ENCODE measurements around the gene TMEM63A. TPM values are rescaled to one million over a fixed set of nuclear protein-coding genes. Genes with fewer than 3 reads are reported as not detected.

Gene TMEM63A
- total and polyA plus RNA-seq, 2 donors (not counting 3 experiments of a cell fraction or from before 2014, with no cell fraction given), result 28.7 to 41.4 TPM

- H3K4me1 ChIP-seq (ENCODE audit: control insufficient read depth, extremely low read depth, insufficient read depth, low read length), result no peaks in the 10 kb centered on the region
- H3K79me2 ChIP-seq (ENCODE audit: control insufficient read depth, insufficient read depth, low read length), result no peaks in the 10 kb centered on the region
- dilution Hi-C loops (cut with MboI; ENCODE audit: extremely low pct_ligation_motif_present, low sequenced_read_pairs), result no loop called here
- no TSS peak for BruUV-seq (replicated peaks)
- H3K4me3 ChIP-seq (replicated peaks in 1 of 3; ENCODE audit: insufficient read depth in 1 of 3, low read depth in 1 of 3, low read length in 3 of 3), result no peak overlapping the region
- DNase-seq (ENCODE audit: low read depth, low spot score) (no peak), FAIRE-seq (peak; percentile 33)
- ChIA-PET CTCF (interaction anchor here (1.1 to 2.0 kb wide), 3 partner anchors 27 to 375 kb away, joined by 3 to 9 read pairs (median 5); partner anchors contain the start of gene TMEM63A), POLR2A (no interaction called here)
- no peak overlapping the region for H3K9ac ChIP-seq (replicated peaks; ENCODE audit: extremely low read depth, insufficient read depth, low read length)
- H2AFZ ChIP-seq (ENCODE audit: low read depth, low read length), result no peak overlapping the region
- H3K27ac ChIP-seq (ENCODE audit: insufficient read depth, low read depth, low read length), result no peak overlapping the region
- TF ChIP-seq FOS (IDR thresholded peaks at IDR 0.05; ENCODE audit: borderline replicate concordance, insufficient read depth, low read length), result no peak
- TF ChIP-seq POLR2A (IDR thresholded peaks at IDR 0.05; ENCODE audit: low read depth, low read length), result no peak
- no peak for TF ChIP-seq GATA2 (IDR thresholded peaks at IDR 0.05; ENCODE audit: insufficient read depth, insufficient read length, low read depth, low read length)
- no peak for TF ChIP-seq JUN (IDR thresholded peaks at IDR 0.05; ENCODE audit: borderline replicate concordance, insufficient read depth, insufficient read length, low read depth)
- no peak for TF ChIP-seq EZH2 (IDR thresholded peaks at IDR 0.05; ENCODE audit: borderline replicate concordance, low read depth, low read length, severe bottlenecking)
- no peak for TF ChIP-seq MYC (IDR thresholded peaks at IDR 0.05; ENCODE audit: low read depth, low read length)
- TF ChIP-seq, protein P1, sequence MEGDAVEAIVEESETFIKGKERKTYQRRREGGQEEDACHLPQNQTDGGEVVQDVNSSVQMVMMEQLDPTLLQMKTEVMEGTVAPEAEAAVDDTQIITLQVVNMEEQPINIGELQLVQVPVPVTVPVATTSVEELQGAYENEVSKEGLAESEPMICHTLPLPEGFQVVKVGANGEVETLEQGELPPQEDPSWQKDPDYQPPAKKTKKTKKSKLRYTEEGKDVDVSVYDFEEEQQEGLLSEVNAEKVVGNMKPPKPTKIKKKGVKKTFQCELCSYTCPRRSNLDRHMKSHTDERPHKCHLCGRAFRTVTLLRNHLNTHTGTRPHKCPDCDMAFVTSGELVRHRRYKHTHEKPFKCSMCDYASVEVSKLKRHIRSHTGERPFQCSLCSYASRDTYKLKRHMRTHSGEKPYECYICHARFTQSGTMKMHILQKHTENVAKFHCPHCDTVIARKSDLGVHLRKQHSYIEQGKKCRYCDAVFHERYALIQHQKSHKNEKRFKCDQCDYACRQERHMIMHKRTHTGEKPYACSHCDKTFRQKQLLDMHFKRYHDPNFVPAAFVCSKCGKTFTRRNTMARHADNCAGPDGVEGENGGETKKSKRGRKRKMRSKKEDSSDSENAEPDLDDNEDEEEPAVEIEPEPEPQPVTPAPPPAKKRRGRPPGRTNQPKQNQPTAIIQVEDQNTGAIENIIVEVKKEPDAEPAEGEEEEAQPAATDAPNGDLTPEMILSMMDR (IDR thresholded peaks at IDR 0.05; ENCODE audit: extremely low read depth in 1 of 2, insufficient read depth in 1 of 2, low read depth in 1 of 2, low read length in 2 of 2), result no peak
- no peak for TF ChIP-seq POLR2AphosphoS5 (IDR thresholded peaks at IDR 0.05; ENCODE audit: insufficient read depth, low read depth, low read length)
- no peak for TF ChIP-seq MAX (IDR thresholded peaks at IDR 0.05; ENCODE audit: insufficient read depth, insufficient read length)
- H3K36me3 ChIP-seq (ENCODE audit: control insufficient read depth in 2 of 2, extremely low read depth in 1 of 2, insufficient read depth in 2 of 2, low read length in 2 of 2), result peaks cover 0 to 4% of the 10 kb centered on the region in 2 experiments
- intact Hi-C loops (cut with micrococcal nuclease), result no loop called here
- H3K27me3 ChIP-seq (ENCODE audit: control insufficient read depth in 2 of 2, insufficient read depth in 2 of 2, low read length in 2 of 2), result no peaks in the 10 kb centered on the region
- H4K20me1 ChIP-seq (replicated peaks; ENCODE audit: control insufficient read depth, extremely low read depth, insufficient read depth, low read length), result no peaks in the 10 kb centered on the region
- no peaks in the 10 kb centered on the region for H3K9me3 ChIP-seq (replicated peaks; ENCODE audit: control insufficient read depth, insufficient read depth, low read length)
- no peak overlapping the region for H3K4me2 ChIP-seq (ENCODE audit: insufficient read depth, low read length)
- no peaks in the 10 kb centered on the region for H3K9me1 ChIP-seq (replicated peaks; ENCODE audit: control insufficient read depth, extremely low read depth, insufficient read depth, low read length)
Measured at GRCh38 chr1:225855503-225856300, 26.5 kb downstream of the TMEM63A start.

All from endothelial cell of umbilical vein (primary cell).